HepG2 (cell line): Measurements from ENCODE around the gene ARID5B. TPM values are rescaled to one million over a fixed set of nuclear protein-coding genes. Genes with fewer than 3 reads are reported as not detected.

ENCODE experiments used
- ATAC-seq: fragments of 200-7000 bp; cut with Tn5 transposase; 3 replicates; pipeline ENCODE4 v1.9.1; 2020; ENCODE audit warnings: mild to moderate bottlenecking, moderate library complexity
- BruUV-seq: library from RNA; stranded (reverse); fragments of 400-500 nt; replicated peaks from 2 replicates; lab custom pipeline; 2021; lab: Mats Ljungman, UMichigan
- CTCF ChIA-PET: fragments of 300-600 bp; formaldehyde crosslinking; extraction: SDS; loops from one replicate; lab custom pipeline; 2021; ENCODE audit warnings: low total read pairs, inconsistent platforms, low intra/inter-chr PET ratio; lab: Yijun Ruan, JAX
- POLR2A ChIA-PET: fragments of 350-600 bp; sonication (Branson Sonifier 250); formaldehyde crosslinking; loops from one replicate; lab custom pipeline; 2020; ENCODE audit warnings: antibody characterized with exemption, inconsistent platforms; lab: Yijun Ruan, JAX
- DNase-seq: peaks from one replicate; pipeline ENCODE4 v3.0.0-alpha.2; 2015; ENCODE audit warnings: low spot score
- FAIRE-seq: peaks from 3 replicates; lab custom pipeline; 2011; peaks lifted over from hg19 to GRCh38; lab: Jason Lieb, UNC
- H2AFZ ChIP-seq: one replicate; pipeline ENCODE4 v1.6.1; 2011; ENCODE audit warnings: low read length, inconsistent platforms
- H3K27ac ChIP-seq: fragments of 300-600 bp; 3 replicates; pipeline ENCODE4 v1.8.0; 2011; ENCODE audit warnings: mixed run types, mild to moderate bottlenecking, mixed read lengths, low read length, inconsistent platforms; ENCODE audit not compliant: insufficient read depth; ENCODE audit errors: extremely low read length
- H3K27me3 ChIP-seq, 2 experiments: fragments of 200-600 bp in 1 of 2; 2 replicates in 1 of 2; 3 replicates in 1 of 2; pipeline versions ENCODE4 v1.6.0 to v1.8.0; 2011; ENCODE audit warnings: low read length in 2 of 2, mild to moderate bottlenecking in 2 of 2, moderate library complexity in 2 of 2, inconsistent platforms in 1 of 2; ENCODE audit not compliant: insufficient read depth in 2 of 2, control insufficient read depth in 1 of 2
- H3K36me3 ChIP-seq, 2 experiments: fragments of 200-600 bp in 1 of 2; replicated peaks in 1 of 2; 2 replicates in 1 of 2; 3 replicates in 1 of 2; pipeline versions ENCODE4 v1.5.1 to v1.8.0; 2011; ENCODE audit warnings: low read length in 2 of 2, inconsistent platforms in 1 of 2; ENCODE audit not compliant: insufficient read depth in 2 of 2, control insufficient read depth in 1 of 2
- H3K4me1 ChIP-seq: 2 replicates; pipeline ENCODE4 v1.5.1; 2012; ENCODE audit warnings: low read length, inconsistent platforms; ENCODE audit not compliant: insufficient read depth
- H3K4me2 ChIP-seq: 2 replicates; pipeline ENCODE4 v1.6.0; 2011; ENCODE audit warnings: low read depth, low read length, inconsistent platforms
- H3K4me3 ChIP-seq, 3 experiments: fragments of 200-600 bp in 1 of 3; sonication (generic), shearing (Covaris generic) in 1 of 3; replicated peaks in 1 of 3; 2 replicates each; pipeline ENCODE4 v1.5.1; 2011 to 2016; ENCODE audit warnings: low read length in 3 of 3, inconsistent platforms in 2 of 3, low read depth in 2 of 3, mild to moderate bottlenecking in 2 of 3, control low read depth in 1 of 3, mixed read lengths in 1 of 3; ENCODE audit not compliant: insufficient read depth in 1 of 3
- H3K79me2 ChIP-seq: one replicate; pipeline ENCODE4 v1.6.1; 2011; ENCODE audit warnings: low read length, inconsistent platforms; ENCODE audit not compliant: insufficient read depth
- H3K9ac ChIP-seq: 2 replicates; pipeline ENCODE4 v1.6.0; 2011; ENCODE audit warnings: mild to moderate bottlenecking, low read depth, low read length, inconsistent platforms; ENCODE audit not compliant: insufficient read depth
- H3K9me3 ChIP-seq: 2 replicates; pipeline ENCODE4 v1.5.1; 2012; ENCODE audit warnings: mild to moderate bottlenecking, low read length
- H4K20me1 ChIP-seq: 2 replicates; pipeline ENCODE4 v1.6.0; 2011; ENCODE audit warnings: inconsistent platforms, mild to moderate bottlenecking, low read length, moderate library complexity; ENCODE audit not compliant: insufficient read depth
- ATRX ChIP-seq: sonication (generic); formaldehyde crosslinking; IDR thresholded peaks from 2 replicates; pipeline ENCODE4 v1.4.0; 2020; ENCODE audit warnings: missing genetic modification reagents, borderline replicate concordance
- CHCHD3 ChIP-seq: sonication (generic); formaldehyde crosslinking; IDR thresholded peaks from 2 replicates; pipeline ENCODE4 v1.8.0; 2022; ENCODE audit warnings: mild to moderate bottlenecking, missing genetic modification reagents, moderate library complexity
- DZIP1 ChIP-seq: sonication (generic); formaldehyde crosslinking; IDR thresholded peaks from 2 replicates; pipeline ENCODE4 v1.5.0; 2020; ENCODE audit warnings: mild to moderate bottlenecking, missing genetic modification reagents
- ELF3 ChIP-seq: IDR thresholded peaks from 2 replicates; pipeline ENCODE4 v1.6.1; 2016; ENCODE audit warnings: missing genetic modification reagents, missing compliant biosample characterization
- GATAD2A ChIP-seq: IDR thresholded peaks from 2 replicates; pipeline ENCODE4 v1.6.1; 2016
- HMGXB3 ChIP-seq: sonication (generic); formaldehyde crosslinking; IDR thresholded peaks from 2 replicates; pipeline ENCODE4 v1.4.0; 2020; ENCODE audit warnings: missing genetic modification reagents, borderline replicate concordance
- HNF4G ChIP-seq, 2 experiments: sonication (generic) in 1 of 2; formaldehyde crosslinking in 1 of 2; IDR thresholded peaks; 2 replicates each; pipeline versions ENCODE4 v1.4.0 to v1.6.1; 2011 to 2020; ENCODE audit warnings: borderline replicate concordance in 2 of 2, low read depth in 2 of 2, mild to moderate bottlenecking in 2 of 2, low read length in 1 of 2, missing genetic modification reagents in 1 of 2, moderate library complexity in 1 of 2
- HOMEZ ChIP-seq: IDR thresholded peaks from 2 replicates; pipeline ENCODE4 v1.6.1; 2016; ENCODE audit warnings: low read depth
- KDM5A ChIP-seq: fragments of 200-600 bp; sonication (generic); IDR thresholded peaks from 2 replicates; pipeline ENCODE4 v1.7.0; 2018; ENCODE audit warnings: antibody characterized with exemption, mild to moderate bottlenecking, low read length, borderline replicate concordance
- MAFG ChIP-seq: sonication (generic); formaldehyde crosslinking; IDR thresholded peaks from 2 replicates; pipeline ENCODE4 v1.5.1; 2020; ENCODE audit warnings: mild to moderate bottlenecking, missing genetic modification reagents
- MATR3 ChIP-seq: sonication (generic); formaldehyde crosslinking; IDR thresholded peaks from 2 replicates; pipeline ENCODE4 v1.4.0; 2020; ENCODE audit warnings: missing genetic modification reagents
- MBNL3 ChIP-seq: fragments of 250-450 bp; sonication (Bioruptor Pico); conservative IDR thresholded peaks from 2 replicates; pipeline ENCODE4 v1.8.0; 2022; ENCODE audit warnings: mild to moderate bottlenecking, inconsistent platforms
- RARA ChIP-seq: IDR thresholded peaks from 2 replicates; pipeline ENCODE4 v1.6.1; 2016; ENCODE audit warnings: missing genetic modification reagents, missing compliant biosample characterization
- WGBS: methylation state at CpG from one replicate; pipeline ENCODE4 v1.1.6; 2017; ENCODE audit warnings: low lambda C conversion rate; 5-methylcytosine and 5-hydroxymethylcytosine counted together
- in situ Hi-C: cut with HindIII; loops from 2 replicates; pipeline ENCODE4 v1.10.0; 2017; ENCODE audit warnings: low pct_unique_long_range_greater_than_20kb; ENCODE audit not compliant: extremely low pct_ligation_motif_present
- intact Hi-C: fragments of 100-400 bp; cut with micrococcal nuclease; formaldehyde crosslinking; loops from one replicate; pipeline ENCODE4 v1.10.0; 2022; ENCODE audit not compliant: unreplicated experiment
- polyA plus RNA-seq, 8 experiments: library from polyadenylated mRNA; depleted of rRNA in 3 of 8; stranded (reverse) in 7 of 8; unstranded in 1 of 8; fragments of >200 nt; fragmentation: Illumina TruSeq in 4 of 8; extraction: Trizol in 4 of 8; gene quantifications; 2 replicates each; pipeline versions ENCODE4 v1.2.1 to v1.2.3, GENCODE V29; 2011 to 2016; ENCODE audit warnings: low read depth in 4 of 8, missing spikeins in 1 of 8, mixed read lengths in 1 of 8; ENCODE audit not compliant: insufficient read depth in 1 of 8
- total RNA-seq, 5 experiments: library from RNA; depleted of rRNA; stranded (reverse); fragments of >200 nt; fragmentation: Illumina TruSeq; extraction: Trizol; gene quantifications; 2 replicates each; pipeline ENCODE4 v1.2.3, GENCODE V29; 2016; ENCODE audit warnings: low read depth in 1 of 5
- TF ChIP-seq, protein P1 (sequence below): sonication (generic); IDR thresholded peaks from 2 replicates; pipeline ENCODE4 v1.6.1; 2016; ENCODE audit warnings: low read depth, borderline replicate concordance

Gene ARID5B
- total and polyA plus RNA-seq, 2 of the 13 experiments (the other 11 are each of a cell fraction or from before 2014, with no cell fraction given): 6.2 to 21.1 TPM

GRCh38 chr10:61892961-61893360, 8.5 kb upstream of the ARID5B start (continued):
- no peak for TF ChIP-seq CHCHD3 (CRISPR knock-in tag)
- TF ChIP-seq DZIP1 (CRISPR knock-in tag): no peak
- no peak for TF ChIP-seq KDM5A
- TF ChIP-seq MBNL3 (CRISPR knock-in tag): no peak
- TF ChIP-seq MATR3 (CRISPR knock-in tag): no peak

- no TSS peak for BruUV-seq
- TF ChIP-seq ATRX (CRISPR knock-in tag) (no peak), HMGXB3 (CRISPR knock-in tag) (no peak), GATAD2A (peak; percentile 41; the same call in 1 of the 2 replicates), ELF3 (CRISPR knock-in tag) (0 out of 2 replicates have a peak, but pooled peaks have one; percentile 39), RARA (CRISPR knock-in tag) (peak; percentile 11; the same call in 1 of the 2 replicates), MAFG (CRISPR knock-in tag) (no peak), HNF4G (IDR thresholded peaks at IDR 0.05; ENCODE audit: borderline replicate concordance, low read depth, low read length) (peak; percentile 25; the same call in 1 of the 2 replicates), HNF4G (CRISPR knock-in tag; IDR thresholded peaks at IDR 0.05; ENCODE audit: borderline replicate concordance, low read depth) (no peak), HOMEZ (CRISPR knock-in tag) (peak; percentile 56; the same call in 1 of the 2 replicates)
- TF ChIP-seq, protein P1, sequence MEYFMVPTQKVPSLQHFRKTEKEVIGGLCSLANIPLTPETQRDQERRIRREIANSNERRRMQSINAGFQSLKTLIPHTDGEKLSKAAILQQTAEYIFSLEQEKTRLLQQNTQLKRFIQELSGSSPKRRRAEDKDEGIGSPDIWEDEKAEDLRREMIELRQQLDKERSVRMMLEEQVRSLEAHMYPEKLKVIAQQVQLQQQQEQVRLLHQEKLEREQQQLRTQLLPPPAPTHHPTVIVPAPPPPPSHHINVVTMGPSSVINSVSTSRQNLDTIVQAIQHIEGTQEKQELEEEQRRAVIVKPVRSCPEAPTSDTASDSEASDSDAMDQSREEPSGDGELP: peak; percentile 44; the same call in 1 of the 2 replicates
These were observed 7.4 kb upstream of the ARID5B start for GRCh38 chr10:61894133-61894532.

More at GRCh38 chr10:61894133-61894532, 7.4 kb upstream of the ARID5B start:
- intact Hi-C loops: no loop called here
- ATAC-seq: no peak
- H4K20me1 ChIP-seq: no peaks in the 10 kb centered on the region
- H3K27me3 ChIP-seq: no peaks in the 10 kb centered on the region
- H3K4me2 ChIP-seq: peak overlapping the region; percentile 36
- H3K79me2 ChIP-seq: no peaks in the 10 kb centered on the region
- no peak overlapping the region for H3K27ac ChIP-seq
- ChIA-PET CTCF (no interaction called here), POLR2A (no interaction called here)
- H3K36me3 ChIP-seq: no peaks in the 10 kb centered on the region
- H3K4me1 ChIP-seq: peaks cover 40% of the 10 kb centered on the region
- no peaks in the 10 kb centered on the region for H3K9me3 ChIP-seq
- no peak for DNase-seq
- no peak for FAIRE-seq
- no peak overlapping the region for H3K4me3 ChIP-seq
- no peak overlapping the region for H2AFZ ChIP-seq
- in situ Hi-C loops: no loop called here
- 17% methylated on average over 4 of the region's 4 CpGs for WGBS
- no peak overlapping the region for H3K9ac ChIP-seq
